ENCODE data around the gene FILIP1.

DNA sequence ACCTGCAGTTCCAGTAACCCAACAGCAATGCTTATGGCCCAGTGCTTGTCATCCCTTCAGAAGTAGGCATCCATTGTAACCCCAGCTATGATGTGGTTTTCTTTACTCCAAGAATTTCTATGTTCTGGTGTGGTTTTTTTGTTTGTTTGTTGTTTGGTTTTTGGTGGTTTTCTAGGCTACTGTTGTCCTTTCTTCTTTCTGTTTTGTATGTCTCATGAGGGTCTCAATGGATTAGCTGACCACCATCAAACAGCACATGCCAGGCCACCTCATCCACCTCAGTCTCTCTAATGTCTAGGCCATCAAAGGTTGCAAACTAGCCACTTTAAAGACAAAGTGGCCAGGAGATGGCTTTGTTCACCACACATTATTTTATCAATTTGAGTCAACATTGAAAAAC, 149.6 kb downstream of the FILIP1 start:
- TF ChIP-seq ZNF274 (IDR thresholded peaks at IDR 0.05; ENCODE audit: low read depth, low read length) (no peak), YY1 (IDR thresholded peaks at IDR 0.05; ENCODE audit: insufficient read depth, insufficient read length) (no peak)
